ENCODE data around the gene TMBIM4. TPM values are rescaled to one million over a fixed set of nuclear protein-coding genes. Genes with fewer than 3 reads are reported as not detected.
A peak's percentile ranks its signal among the peaks of the same experiment; 100 is the strongest.

The TMBIM4 gene
- total RNA-seq, 1 experiment from 2014 or later = 51.1 TPM

DNA sequence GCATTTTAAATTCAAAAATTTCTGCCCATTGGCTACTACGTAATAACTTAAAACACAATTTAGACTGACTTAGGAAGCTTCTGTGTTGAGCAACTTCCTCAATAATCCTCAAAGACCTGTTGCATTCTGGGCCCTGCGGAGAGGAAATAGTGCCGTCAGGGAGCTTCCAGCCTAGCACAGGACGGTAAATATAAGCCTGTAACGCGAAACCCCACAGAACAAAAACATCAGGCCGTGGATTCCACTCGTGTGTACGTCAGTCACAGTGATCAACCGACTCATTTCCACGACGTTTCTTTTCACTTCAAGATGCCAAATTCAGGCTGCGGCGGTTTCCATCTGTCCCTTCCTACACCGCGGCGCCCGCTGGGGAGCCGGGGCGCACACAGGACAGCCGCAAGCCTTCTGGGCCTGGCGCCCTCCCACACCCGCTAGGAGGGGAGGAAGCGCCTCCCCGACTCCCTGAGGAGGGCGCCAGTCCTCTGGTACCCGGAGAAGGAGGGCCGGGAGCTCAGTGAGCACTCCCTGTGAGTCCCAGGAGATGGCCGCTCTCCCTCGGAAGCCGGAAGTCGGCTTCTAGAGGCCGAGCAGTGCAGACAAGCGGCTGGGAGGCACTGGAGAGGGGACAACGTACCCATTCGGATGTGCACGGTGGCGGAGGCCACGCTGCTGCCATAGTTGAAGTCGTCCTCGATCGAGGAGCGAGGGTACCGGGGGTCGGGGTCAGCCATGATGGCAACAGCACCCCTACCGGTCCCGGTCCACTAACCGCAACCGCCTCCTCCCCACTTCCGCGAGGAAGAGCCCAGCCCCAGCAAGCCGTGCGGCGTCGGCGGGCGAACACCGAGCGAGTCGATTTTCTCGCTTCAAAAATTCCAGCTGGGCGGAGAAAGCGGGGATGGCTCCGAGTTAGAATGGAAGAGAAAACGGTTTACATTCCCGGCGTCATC lies at the start of gene TMBIM4 (continued):
- TF ChIP-seq YY1 (IDR thresholded peaks at IDR 0.05; ENCODE audit: extremely low read depth, insufficient replicate concordance, low read depth, low read length) = peak; percentile 75
- no peak for TF ChIP-seq EZH2phosphoT487 (IDR thresholded peaks at IDR 0.05; ENCODE audit: borderline replicate concordance)
- TF ChIP-seq, protein P1, sequence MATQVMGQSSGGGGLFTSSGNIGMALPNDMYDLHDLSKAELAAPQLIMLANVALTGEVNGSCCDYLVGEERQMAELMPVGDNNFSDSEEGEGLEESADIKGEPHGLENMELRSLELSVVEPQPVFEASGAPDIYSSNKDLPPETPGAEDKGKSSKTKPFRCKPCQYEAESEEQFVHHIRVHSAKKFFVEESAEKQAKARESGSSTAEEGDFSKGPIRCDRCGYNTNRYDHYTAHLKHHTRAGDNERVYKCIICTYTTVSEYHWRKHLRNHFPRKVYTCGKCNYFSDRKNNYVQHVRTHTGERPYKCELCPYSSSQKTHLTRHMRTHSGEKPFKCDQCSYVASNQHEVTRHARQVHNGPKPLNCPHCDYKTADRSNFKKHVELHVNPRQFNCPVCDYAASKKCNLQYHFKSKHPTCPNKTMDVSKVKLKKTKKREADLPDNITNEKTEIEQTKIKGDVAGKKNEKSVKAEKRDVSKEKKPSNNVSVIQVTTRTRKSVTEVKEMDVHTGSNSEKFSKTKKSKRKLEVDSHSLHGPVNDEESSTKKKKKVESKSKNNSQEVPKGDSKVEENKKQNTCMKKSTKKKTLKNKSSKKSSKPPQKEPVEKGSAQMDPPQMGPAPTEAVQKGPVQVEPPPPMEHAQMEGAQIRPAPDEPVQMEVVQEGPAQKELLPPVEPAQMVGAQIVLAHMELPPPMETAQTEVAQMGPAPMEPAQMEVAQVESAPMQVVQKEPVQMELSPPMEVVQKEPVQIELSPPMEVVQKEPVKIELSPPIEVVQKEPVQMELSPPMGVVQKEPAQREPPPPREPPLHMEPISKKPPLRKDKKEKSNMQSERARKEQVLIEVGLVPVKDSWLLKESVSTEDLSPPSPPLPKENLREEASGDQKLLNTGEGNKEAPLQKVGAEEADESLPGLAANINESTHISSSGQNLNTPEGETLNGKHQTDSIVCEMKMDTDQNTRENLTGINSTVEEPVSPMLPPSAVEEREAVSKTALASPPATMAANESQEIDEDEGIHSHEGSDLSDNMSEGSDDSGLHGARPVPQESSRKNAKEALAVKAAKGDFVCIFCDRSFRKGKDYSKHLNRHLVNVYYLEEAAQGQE (IDR thresholded peaks at IDR 0.05; ENCODE audit: low read depth) = no peak
- TF ChIP-seq SRF (IDR thresholded peaks at IDR 0.05; ENCODE audit: low read depth) = peak; percentile 88

- no TSS peak for BruUV-seq (replicated peaks)
- RAD21 ChIA-PET (ENCODE audit: low non-redundant PET in 1 of 2, low total read pairs in 2 of 2, uncharacterized antibody in 2 of 2, unreplicated experiment in 2 of 2) = no interaction called here
- H3K4me2 ChIP-seq (ENCODE audit: low read length) = no peak overlapping the region
- no peak overlapping the region for H2AFZ ChIP-seq (ENCODE audit: low read depth, low read length, poor library complexity, severe bottlenecking)
- peaks cover 7 to 9% of the 10 kb centered on the region in 2 experiments; a peak in 3 of 4 replicates for H3K9me3 ChIP-seq (ENCODE audit: control insufficient read depth in 1 of 2, insufficient read depth in 1 of 2, low read depth in 1 of 2, low read length in 2 of 2)
- no peaks in the 10 kb centered on the region for H3K36me3 ChIP-seq (ENCODE audit: control insufficient read depth in 1 of 2, insufficient read depth in 2 of 2, low read length in 2 of 2)
- H3K27ac ChIP-seq (ENCODE audit: low read depth, low read length) = no peak overlapping the region
- intact Hi-C loops (cut with micrococcal nuclease) = no loop called here
- no peaks in the 10 kb centered on the region for H4K20me1 ChIP-seq (ENCODE audit: insufficient read depth)
- no peaks in the 10 kb centered on the region for H3K27me3 ChIP-seq (ENCODE audit: insufficient read depth, low read length)
- no peaks in the 10 kb centered on the region for H3K79me2 ChIP-seq (ENCODE audit: insufficient read depth, low read length)
- TF ChIP-seq ZFX (IDR thresholded peaks at IDR 0.05) (no peak), YY1 (IDR thresholded peaks at IDR 0.05; ENCODE audit: extremely low read depth, insufficient replicate concordance, low read depth, low read length) (no peak), SRF (IDR thresholded peaks at IDR 0.05; ENCODE audit: low read depth) (no peak), EZH2 (IDR thresholded peaks at IDR 0.05) (no peak), POLR2A (IDR thresholded peaks at IDR 0.05; ENCODE audit: borderline replicate concordance, extremely low read depth, insufficient read depth, insufficient read length) (no peak), SIN3A (IDR thresholded peaks at IDR 0.05; ENCODE audit: low read depth) (no peak), CBX3 (IDR thresholded peaks at IDR 0.05; ENCODE audit: low read depth) (no peak), JUND (IDR thresholded peaks at IDR 0.05) (no peak), ZNF274 (IDR thresholded peaks at IDR 0.05; ENCODE audit: low read depth, low read length) (no peak), TCF7L2 (IDR thresholded peaks at IDR 0.05; ENCODE audit: borderline replicate concordance, extremely low read depth, insufficient read depth, insufficient read length) (no peak), RAD21 (IDR thresholded peaks at IDR 0.05; ENCODE audit: low read depth) (no peak), EZH2phosphoT487 (IDR thresholded peaks at IDR 0.05; ENCODE audit: borderline replicate concordance) (no peak), CEBPB (IDR thresholded peaks at IDR 0.05; ENCODE audit: low read depth) (no peak), POLR2AphosphoS5 (IDR thresholded peaks at IDR 0.05; ENCODE audit: low read depth, low read length) (no peak), ELF1 (IDR thresholded peaks at IDR 0.05; ENCODE audit: borderline replicate concordance, low read depth) (no peak), SP1 (IDR thresholded peaks at IDR 0.05; ENCODE audit: low read depth) (no peak)
- TF ChIP-seq, protein P2, sequence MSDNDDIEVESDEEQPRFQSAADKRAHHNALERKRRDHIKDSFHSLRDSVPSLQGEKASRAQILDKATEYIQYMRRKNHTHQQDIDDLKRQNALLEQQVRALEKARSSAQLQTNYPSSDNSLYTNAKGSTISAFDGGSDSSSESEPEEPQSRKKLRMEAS (IDR thresholded peaks at IDR 0.05) = no peak
- TF ChIP-seq, protein P3, sequence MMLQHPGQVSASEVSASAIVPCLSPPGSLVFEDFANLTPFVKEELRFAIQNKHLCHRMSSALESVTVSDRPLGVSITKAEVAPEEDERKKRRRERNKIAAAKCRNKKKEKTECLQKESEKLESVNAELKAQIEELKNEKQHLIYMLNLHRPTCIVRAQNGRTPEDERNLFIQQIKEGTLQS (IDR thresholded peaks at IDR 0.05) = no peak
- no peaks in the 10 kb centered on the region; the same call in 1 of the 2 replicates for H3K9me2 ChIP-seq (ENCODE audit: insufficient read depth)
- no peak overlapping the region for H3K4me3 ChIP-seq (replicated peaks in 1 of 2; ENCODE audit: low read depth in 1 of 2, low read length in 2 of 2)
- CTCF ChIA-PET = interaction anchor here (1.3 kb wide), 1 partner anchor 18 kb away, joined by 3 read pairs; no protein-coding TSS in a partner anchor
- POLR2A ChIA-PET = no interaction called here
- DNase-seq (ENCODE audit: low read depth, low spot score) (no peak), ATAC-seq (no peak)
- H3K4me1 ChIP-seq (ENCODE audit: control insufficient read depth in 1 of 2, insufficient read depth in 2 of 2, low read length in 2 of 2) = no peaks in the 10 kb centered on the region
- no peak overlapping the region for H3K9ac ChIP-seq (ENCODE audit: low read length)
These were observed 47.6 kb upstream of the TMBIM4 start for GRCh38 chr12:66217342-66217917.
